Fibroblast of skin of right biceps (primary cell): ENCODE data around the gene MON1B.
"Not testable (repeated sequence)": the region's sequence is repeated elsewhere in the genome, so short reads cannot be mapped to it uniquely, and the experiment has no call there.

Source experiments
- DNase-seq: peaks from one replicate; pipeline ENCODE4 v3.0.0-alpha.2; 2013

Gene MON1B

GRCh38 chr16:77190478-77191258, at the start of gene MON1B:
Gene MON1B, plus strand, starts transcription at chr16:77191190. Its CDS starts 296 bp downstream, at chr16:77191486.
- DNase-seq, result peak; percentile 99

- no peak for DNase-seq
These were observed 47.6 kb upstream of the MON1B start for GRCh38 chr16:77143364-77143763.

GRCh38 chr16:77148121-77148520, 42.9 kb upstream of the MON1B start:
- no peak for DNase-seq

DNA sequence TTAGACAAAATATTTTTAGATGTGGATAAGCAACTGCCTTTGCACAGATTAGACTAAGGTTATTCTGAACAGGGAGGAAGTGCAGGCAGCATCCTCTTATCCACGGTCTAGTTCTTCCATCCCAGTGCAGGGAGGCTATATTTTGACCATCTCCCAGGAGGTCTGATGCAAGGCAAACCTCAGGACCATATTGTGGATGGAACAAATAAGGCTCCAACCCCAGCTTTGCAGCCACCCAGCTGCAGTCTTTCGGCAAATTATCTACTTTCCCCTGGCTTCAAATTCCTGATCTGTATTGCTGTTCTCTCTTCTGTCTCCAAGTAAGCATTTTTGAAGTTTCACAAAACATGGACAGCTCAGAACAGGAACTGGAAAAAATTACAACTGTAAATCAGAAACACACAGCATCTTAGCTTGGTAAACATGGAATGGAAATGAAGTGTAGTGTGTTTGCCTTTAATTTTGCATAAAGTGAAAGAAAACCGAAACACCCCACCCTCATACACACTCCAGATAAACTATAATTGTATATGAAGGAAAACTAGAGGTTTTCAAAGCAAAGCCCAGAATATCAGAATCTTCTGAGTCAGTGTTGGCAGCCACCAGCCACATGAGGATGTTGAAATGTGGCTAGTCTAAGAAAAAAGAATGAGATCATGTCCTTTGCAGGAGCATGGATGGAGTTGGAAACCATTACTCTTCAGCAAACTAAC, 33.5 kb upstream of the MON1B start:
- DNase-seq, result no peak

DNA sequence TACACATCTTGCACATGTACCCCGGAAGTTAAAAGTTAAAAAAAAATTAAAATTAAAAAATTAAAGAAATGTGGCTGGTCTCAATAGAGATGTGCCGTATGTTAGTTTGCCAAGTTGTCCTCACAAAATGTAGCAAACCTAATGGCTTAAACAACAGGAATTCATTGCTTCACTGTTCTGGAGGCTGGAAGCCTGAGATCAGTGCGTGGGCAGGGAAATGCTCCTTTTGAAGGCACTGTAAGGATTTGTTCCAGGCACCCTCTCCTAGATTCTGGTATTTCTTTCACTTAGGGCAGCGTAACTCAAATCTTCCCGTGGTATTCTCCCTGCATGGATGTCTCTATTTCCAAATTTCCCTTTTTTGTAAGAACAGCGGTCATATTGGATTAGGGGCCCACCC, 32.7 kb upstream of the MON1B start:
- no peak for DNase-seq

GRCh38 chr16:77165006-77165405, 26.0 kb upstream of the MON1B start:
- no peak for DNase-seq

GRCh38 chr16:77165536-77166236, 25.3 kb upstream of the MON1B start:
- DNase-seq, result not testable (repeated sequence)

GRCh38 chr16:77166726-77167125, 24.3 kb upstream of the MON1B start:
- no peak for DNase-seq

DNA sequence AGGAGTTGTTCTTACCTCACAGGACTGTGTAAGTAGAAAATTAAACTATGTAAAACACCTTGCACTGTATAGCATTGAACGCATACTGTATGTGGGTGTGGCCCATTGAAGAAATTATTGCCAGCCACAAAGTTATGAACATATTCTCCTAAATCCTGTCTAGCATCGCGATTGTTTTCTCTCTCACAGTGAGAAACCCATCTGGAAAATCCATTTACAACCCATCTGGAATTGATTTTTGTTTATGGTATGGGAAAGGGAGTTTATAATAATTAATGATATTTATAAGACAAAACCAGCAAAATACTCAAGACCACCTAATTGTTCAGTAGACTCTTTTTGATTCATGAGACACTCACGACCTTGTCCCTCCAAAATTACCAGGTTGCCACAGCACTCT, 22.1 kb upstream of the MON1B start:
- DNase-seq, result no peak

DNA sequence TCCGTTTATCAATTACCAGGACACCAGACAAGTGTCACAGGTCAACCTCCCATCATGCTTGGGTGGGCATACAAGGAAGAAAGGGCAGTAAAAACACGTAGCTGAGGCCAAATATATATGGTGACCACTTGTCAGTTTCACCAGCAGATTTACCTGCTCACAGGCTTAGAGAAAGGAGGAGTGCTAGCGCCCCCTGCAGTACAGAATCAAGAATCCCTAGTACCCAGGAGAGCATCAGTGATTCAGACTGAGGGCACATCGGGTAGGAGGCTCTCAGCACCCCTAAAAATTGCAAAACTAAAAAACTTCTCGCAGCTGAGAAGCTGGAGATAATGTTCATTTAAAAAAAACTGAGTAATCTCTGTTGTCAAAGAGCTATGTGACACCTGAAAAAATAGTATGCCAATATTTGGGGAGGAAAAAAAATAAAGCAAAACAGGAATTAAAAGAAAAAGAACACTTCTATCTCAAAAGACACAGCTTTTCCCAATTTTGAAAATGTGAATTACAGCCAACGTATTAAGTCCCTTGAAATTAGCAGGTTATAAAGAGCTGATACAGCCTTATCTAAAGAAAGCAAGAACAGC, 21.2 kb upstream of the MON1B start:
- DNase-seq, result peak; percentile 28

DNA sequence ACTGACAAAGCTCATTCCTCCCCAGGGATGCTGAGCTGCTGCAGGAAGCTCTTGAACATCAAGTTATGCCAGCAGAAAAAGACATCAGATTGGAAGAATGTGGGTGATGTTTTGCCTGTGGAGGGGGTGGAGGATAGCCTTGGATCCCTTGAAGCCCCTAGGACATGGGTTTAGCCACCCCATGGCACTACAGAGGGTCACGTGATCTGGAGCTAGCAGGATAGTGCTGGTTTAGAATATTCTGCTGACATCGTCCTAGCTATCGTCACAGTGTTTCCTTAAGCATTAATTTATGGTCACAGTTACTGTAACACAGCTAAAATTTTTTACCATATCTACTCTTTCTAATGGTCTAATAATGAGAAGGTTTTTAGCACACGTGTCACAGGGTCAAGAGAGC, 20.2 kb upstream of the MON1B start:
- DNase-seq, result no peak

- peak; percentile 50 for DNase-seq
These were observed 19.0 kb upstream of the MON1B start for GRCh38 chr16:77171745-77172635.

DNA sequence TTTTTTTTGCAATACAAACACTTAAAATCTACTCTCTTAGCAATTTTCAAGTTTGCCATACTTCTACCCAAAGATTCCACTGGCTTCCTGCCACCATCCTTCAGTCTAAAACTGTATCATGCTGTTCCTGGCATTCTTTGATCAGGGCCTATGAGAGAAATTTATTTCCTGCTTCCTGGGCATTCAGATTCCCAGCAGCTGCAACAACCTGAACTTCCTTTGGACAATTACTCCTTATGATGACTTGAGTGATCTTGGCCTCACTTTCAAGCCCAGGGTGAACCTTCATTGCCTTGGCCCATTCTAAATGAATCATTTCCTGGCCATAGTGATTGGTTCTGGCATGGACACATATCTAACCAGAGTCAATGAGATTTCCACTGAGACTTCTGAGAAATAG, 18.0 kb upstream of the MON1B start:
- DNase-seq, result peak; percentile 3

DNA sequence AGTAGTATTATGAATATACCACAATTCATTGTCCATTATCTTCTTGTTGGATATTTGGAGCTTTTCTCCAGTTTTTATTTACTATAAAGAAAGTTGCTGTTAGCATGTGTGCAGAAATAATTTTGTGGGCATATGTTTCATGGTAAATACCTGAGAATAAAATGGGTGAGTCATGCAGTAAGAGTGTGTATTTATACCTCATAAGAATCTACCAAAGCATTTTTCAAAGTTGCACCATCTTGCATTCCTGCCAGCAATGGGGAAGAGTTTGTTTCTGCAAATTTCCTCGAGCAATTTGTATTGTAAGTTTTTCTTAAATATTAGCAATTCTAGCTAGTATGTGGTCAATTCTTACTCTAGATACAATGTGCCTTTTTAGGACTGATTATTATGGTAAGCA, 7.9 kb upstream of the MON1B start:
- DNase-seq, result peak; percentile 21

- DNase-seq, result not testable (repeated sequence)
These were observed 4.7 kb upstream of the MON1B start for GRCh38 chr16:77186298-77186697.

DNA sequence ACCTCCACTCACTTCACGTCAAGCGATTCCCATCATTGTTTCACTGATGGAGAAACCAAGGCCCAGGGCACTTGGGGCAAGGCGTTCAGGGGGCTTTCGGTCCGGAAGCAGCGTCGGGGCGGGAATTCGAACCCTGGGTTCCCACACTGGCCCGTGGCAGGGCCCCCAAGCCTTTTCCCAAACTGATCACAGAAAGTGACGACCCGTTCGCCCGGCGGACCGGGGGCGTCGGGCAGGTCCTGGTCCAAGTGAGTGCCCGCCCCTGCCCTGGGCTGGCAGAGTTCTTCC, 856 bp upstream of the MON1B start:
- no peak for DNase-seq

- no peak for DNase-seq
These were observed 424 bp downstream of the MON1B start for GRCh38 chr16:77191259-77191969.

DNA sequence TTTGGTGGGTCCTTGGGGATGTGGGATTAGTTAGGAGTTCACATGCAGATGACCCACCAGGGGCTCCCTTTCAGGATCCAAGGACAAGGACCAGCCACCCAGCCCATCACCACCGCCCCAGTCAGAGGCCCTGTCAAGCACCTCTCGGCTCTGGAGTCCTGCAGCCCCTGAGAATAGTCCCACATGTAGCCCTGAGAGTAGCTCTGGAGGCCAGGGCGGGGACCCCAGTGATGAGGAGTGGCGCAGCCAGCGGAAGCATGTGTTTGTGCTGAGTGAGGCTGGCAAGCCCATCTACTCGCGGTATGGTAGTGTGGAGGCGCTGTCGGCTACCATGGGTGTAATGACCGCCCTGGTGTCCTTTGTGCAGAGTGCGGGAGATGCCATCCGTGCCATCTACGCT, 2.4 kb downstream of the MON1B start:
- DNase-seq, result no peak

DNA sequence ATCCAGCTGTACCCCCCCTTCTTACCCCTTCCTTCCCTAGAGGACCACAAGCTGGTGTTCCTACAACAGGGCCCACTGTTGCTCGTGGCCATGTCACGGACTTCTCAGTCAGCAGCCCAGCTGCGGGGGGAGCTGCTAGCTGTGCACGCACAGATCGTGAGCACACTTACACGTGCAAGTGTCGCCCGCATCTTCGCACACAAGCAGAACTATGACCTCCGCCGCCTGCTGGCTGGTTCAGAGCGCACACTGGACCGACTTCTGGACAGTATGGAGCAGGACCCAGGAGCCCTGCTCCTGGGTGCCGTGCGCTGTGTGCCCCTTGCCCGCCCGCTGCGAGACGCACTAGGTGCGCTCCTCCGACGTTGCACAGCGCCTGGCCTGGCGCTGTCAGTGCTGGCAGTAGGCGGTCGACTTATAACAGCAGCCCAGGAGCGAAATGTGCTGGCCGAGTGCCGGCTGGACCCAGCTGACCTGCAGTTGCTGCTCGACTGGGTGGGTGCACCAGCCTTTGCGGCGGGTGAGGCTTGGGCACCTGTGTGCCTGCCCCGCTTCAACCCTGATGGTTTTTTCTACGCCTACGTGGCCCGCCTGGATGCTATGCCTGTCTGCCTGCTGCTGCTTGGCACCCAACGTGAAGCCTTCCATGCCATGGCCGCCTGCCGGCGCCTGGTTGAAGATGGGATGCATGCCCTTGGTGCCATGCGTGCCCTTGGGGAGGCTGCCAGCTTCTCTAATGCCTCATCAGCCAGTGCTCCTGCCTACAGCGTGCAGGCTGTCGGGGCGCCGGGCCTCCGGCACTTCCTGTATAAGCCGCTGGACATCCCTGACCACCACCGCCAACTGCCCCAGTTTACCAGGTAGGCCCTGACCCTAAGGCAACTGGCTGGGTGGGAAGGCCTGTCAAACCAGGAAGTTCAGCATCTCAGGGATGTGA, 3.6 kb downstream of the MON1B start:
- no peak for DNase-seq

GRCh38 chr16:77195411-77195810, 4.4 kb downstream of the MON1B start:
- no peak for DNase-seq

GRCh38 chr16:77197747-77198146, 6.8 kb downstream of the MON1B start:
- no peak for DNase-seq
